ENCODE data around the gene SARS1. TPM values are rescaled to one million over a fixed set of nuclear protein-coding genes. Genes with fewer than 3 reads are reported as not detected.

SARS1 gene
- total and polyA plus RNA-seq, 4 donors = 57.5 to 132 (median 92.8) TPM

DNA sequence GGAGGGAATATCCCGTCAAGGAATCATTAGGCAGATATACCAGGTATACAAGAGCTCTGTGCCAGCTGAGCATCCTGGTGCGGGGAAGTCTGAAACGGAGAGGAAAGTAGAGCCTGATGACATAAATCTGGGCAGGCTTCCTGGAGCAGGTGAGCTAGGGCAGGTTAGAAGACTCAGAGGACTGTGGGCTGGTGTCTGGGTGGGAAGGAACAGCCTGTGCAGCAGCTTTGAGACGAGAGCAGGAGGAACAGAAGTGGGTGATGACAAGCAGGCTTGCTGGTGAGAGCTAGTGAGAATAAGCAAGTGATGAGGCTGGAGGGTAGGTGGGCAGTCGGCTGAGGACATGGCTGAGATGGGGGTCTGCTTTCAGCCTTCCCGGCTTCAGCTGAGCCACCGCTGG is 42.4 kb downstream of the SARS1 start:
- 80% methylated on average over 7 of the region's 7 CpGs for WGBS
- Histone ChIP-seq H3K9ac (ENCODE audit: low read depth in 1 of 2, low read length in 2 of 2) (no peak overlapping the region), H3K27me3 (ENCODE audit: control insufficient read depth in 4 of 4, insufficient read depth in 4 of 4, low read length in 3 of 4) (no peaks in the 10 kb centered on the region), H3K4me1 (ENCODE audit: control insufficient read depth in 4 of 4, insufficient read depth in 4 of 4, low read length in 3 of 4) (no peaks in the 10 kb centered on the region), H3K4me3 (ENCODE audit: low read depth in 1 of 3, low read length in 3 of 3) (no peak overlapping the region), H3K36me3 (ENCODE audit: control insufficient read depth in 4 of 4, insufficient read depth in 3 of 4, low read depth in 1 of 4, low read length in 3 of 4) (no peaks in the 10 kb centered on the region), H3K9me3 (ENCODE audit: control insufficient read depth in 4 of 4, low read length in 3 of 4) (no peaks in the 10 kb centered on the region), H3K27ac (ENCODE audit: low read depth in 1 of 2, low read length in 2 of 2) (no peak overlapping the region)
- no peak for DNase-seq (ENCODE audit: low spot score)
- no peak for TF ChIP-seq HNF4A (conservative IDR thresholded peaks at IDR 0.05)
- TF ChIP-seq EGR1 (IDR thresholded peaks at IDR 0.05; ENCODE audit: low read depth in 2 of 2) = no peak
- TF ChIP-seq, protein P1, sequence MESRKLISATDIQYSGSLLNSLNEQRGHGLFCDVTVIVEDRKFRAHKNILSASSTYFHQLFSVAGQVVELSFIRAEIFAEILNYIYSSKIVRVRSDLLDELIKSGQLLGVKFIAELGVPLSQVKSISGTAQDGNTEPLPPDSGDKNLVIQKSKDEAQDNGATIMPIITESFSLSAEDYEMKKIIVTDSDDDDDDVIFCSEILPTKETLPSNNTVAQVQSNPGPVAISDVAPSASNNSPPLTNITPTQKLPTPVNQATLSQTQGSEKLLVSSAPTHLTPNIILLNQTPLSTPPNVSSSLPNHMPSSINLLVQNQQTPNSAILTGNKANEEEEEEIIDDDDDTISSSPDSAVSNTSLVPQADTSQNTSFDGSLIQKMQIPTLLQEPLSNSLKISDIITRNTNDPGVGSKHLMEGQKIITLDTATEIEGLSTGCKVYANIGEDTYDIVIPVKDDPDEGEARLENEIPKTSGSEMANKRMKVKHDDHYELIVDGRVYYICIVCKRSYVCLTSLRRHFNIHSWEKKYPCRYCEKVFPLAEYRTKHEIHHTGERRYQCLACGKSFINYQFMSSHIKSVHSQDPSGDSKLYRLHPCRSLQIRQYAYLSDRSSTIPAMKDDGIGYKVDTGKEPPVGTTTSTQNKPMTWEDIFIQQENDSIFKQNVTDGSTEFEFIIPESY (IDR thresholded peaks at IDR 0.05) = no peak
- TF ChIP-seq, protein P2, sequence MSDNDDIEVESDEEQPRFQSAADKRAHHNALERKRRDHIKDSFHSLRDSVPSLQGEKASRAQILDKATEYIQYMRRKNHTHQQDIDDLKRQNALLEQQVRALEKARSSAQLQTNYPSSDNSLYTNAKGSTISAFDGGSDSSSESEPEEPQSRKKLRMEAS (IDR thresholded peaks at IDR 0.05) = no peak
- TF ChIP-seq, protein P3, sequence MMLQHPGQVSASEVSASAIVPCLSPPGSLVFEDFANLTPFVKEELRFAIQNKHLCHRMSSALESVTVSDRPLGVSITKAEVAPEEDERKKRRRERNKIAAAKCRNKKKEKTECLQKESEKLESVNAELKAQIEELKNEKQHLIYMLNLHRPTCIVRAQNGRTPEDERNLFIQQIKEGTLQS (IDR thresholded peaks at IDR 0.05) = no peak
- TF ChIP-seq JUND (IDR thresholded peaks at IDR 0.05) = no peak
- TF ChIP-seq, protein P4, sequence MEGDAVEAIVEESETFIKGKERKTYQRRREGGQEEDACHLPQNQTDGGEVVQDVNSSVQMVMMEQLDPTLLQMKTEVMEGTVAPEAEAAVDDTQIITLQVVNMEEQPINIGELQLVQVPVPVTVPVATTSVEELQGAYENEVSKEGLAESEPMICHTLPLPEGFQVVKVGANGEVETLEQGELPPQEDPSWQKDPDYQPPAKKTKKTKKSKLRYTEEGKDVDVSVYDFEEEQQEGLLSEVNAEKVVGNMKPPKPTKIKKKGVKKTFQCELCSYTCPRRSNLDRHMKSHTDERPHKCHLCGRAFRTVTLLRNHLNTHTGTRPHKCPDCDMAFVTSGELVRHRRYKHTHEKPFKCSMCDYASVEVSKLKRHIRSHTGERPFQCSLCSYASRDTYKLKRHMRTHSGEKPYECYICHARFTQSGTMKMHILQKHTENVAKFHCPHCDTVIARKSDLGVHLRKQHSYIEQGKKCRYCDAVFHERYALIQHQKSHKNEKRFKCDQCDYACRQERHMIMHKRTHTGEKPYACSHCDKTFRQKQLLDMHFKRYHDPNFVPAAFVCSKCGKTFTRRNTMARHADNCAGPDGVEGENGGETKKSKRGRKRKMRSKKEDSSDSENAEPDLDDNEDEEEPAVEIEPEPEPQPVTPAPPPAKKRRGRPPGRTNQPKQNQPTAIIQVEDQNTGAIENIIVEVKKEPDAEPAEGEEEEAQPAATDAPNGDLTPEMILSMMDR (IDR thresholded peaks at IDR 0.05; ENCODE audit: low read depth, low read length, missing input control) = no peak
- TF ChIP-seq, protein P5, sequence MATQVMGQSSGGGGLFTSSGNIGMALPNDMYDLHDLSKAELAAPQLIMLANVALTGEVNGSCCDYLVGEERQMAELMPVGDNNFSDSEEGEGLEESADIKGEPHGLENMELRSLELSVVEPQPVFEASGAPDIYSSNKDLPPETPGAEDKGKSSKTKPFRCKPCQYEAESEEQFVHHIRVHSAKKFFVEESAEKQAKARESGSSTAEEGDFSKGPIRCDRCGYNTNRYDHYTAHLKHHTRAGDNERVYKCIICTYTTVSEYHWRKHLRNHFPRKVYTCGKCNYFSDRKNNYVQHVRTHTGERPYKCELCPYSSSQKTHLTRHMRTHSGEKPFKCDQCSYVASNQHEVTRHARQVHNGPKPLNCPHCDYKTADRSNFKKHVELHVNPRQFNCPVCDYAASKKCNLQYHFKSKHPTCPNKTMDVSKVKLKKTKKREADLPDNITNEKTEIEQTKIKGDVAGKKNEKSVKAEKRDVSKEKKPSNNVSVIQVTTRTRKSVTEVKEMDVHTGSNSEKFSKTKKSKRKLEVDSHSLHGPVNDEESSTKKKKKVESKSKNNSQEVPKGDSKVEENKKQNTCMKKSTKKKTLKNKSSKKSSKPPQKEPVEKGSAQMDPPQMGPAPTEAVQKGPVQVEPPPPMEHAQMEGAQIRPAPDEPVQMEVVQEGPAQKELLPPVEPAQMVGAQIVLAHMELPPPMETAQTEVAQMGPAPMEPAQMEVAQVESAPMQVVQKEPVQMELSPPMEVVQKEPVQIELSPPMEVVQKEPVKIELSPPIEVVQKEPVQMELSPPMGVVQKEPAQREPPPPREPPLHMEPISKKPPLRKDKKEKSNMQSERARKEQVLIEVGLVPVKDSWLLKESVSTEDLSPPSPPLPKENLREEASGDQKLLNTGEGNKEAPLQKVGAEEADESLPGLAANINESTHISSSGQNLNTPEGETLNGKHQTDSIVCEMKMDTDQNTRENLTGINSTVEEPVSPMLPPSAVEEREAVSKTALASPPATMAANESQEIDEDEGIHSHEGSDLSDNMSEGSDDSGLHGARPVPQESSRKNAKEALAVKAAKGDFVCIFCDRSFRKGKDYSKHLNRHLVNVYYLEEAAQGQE (IDR thresholded peaks at IDR 0.05) = no peak

DNA sequence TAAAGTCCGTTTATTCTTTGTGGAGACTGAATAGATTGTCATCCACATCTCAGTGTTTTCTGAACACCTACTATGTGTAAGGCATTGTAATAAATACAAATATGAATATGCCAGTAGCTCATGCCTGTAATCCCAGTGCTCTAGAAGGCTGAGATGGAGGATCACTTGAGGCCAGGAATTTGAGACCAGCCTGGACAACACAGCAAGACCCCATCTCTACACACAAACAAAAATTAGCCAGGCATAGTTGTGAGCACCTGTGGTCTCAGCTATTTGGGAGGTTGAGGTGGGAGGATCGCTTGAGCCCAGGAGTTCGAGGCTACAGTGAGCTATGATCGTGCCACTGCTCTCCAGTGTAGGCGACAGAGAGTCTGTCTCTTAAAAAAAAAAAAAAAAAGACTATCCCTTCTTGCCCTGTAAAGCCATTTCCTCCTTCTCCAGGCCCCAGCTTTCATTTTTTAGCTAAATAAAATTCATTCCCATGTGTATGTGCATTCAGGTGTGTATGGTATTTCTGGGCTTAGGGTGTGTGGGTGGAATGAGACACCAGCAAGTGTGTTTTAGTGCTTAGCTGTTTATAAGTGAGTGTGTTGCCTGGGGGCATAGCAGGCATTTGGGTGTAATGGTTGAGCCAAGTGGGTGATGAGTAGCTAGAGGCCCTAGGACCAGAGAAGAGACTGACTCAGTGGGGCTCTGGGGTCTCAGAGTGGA is 43.4 kb downstream of the SARS1 start:
- Histone ChIP-seq H3K4me1 (ENCODE audit: control insufficient read depth in 4 of 4, insufficient read depth in 4 of 4, low read length in 3 of 4) (no peaks in the 10 kb centered on the region), H3K36me3 (ENCODE audit: control insufficient read depth in 4 of 4, insufficient read depth in 3 of 4, low read depth in 1 of 4, low read length in 3 of 4) (no peaks in the 10 kb centered on the region), H3K9ac (ENCODE audit: low read depth in 1 of 2, low read length in 2 of 2) (no peak overlapping the region), H3K4me3 (ENCODE audit: low read depth in 1 of 3, low read length in 3 of 3) (no peak overlapping the region), H3K9me3 (ENCODE audit: control insufficient read depth in 4 of 4, low read length in 3 of 4) (no peaks in the 10 kb centered on the region), H3K27me3 (ENCODE audit: control insufficient read depth in 4 of 4, insufficient read depth in 4 of 4, low read length in 3 of 4) (no peaks in the 10 kb centered on the region), H3K27ac (ENCODE audit: low read depth in 1 of 2, low read length in 2 of 2) (no peak overlapping the region)
- DNase-seq (ENCODE audit: low spot score) = no peak
- 93% methylated on average over 5 of the region's 5 CpGs for WGBS
- TF ChIP-seq, protein P5 (IDR thresholded peaks at IDR 0.05) = no peak
- TF ChIP-seq, protein P4 (IDR thresholded peaks at IDR 0.05; ENCODE audit: low read depth, low read length, missing input control) = no peak
- TF ChIP-seq RAD21 (IDR thresholded peaks at IDR 0.05) (no peak), FOXA1 (IDR thresholded peaks at IDR 0.05) (no peak), EGR1 (IDR thresholded peaks at IDR 0.05; ENCODE audit: low read depth in 2 of 2) (no peak), TAF1 (conservative IDR thresholded peaks at IDR 0.05) (no peak), YY1 (IDR thresholded peaks at IDR 0.05) (no peak), JUND (IDR thresholded peaks at IDR 0.05) (no peak)
- TF ChIP-seq, protein P1 (IDR thresholded peaks at IDR 0.05) = no peak
- TF ChIP-seq, protein P2 (IDR thresholded peaks at IDR 0.05) = no peak
